Loucy (cell line): ENCODE measurements around the gene FFAR1.

ENCODE experiments used
- EZH2phosphoT487 ChIP-seq: fragments of 200-600 bp; IDR thresholded peaks from 2 replicates; pipeline ENCODE4 v1.6.1; 2018; ENCODE audit warnings: antibody characterized with exemption, mild to moderate bottlenecking, moderate library complexity, borderline replicate concordance
- TF ChIP-seq, protein P1 (sequence below): fragments of 200-600 bp; sonication (generic); conservative IDR thresholded peaks from 2 replicates; pipeline ENCODE4 v1.5.1; 2014; ENCODE audit warnings: mild to moderate bottlenecking, antibody characterized with exemption, low read length

DNA sequence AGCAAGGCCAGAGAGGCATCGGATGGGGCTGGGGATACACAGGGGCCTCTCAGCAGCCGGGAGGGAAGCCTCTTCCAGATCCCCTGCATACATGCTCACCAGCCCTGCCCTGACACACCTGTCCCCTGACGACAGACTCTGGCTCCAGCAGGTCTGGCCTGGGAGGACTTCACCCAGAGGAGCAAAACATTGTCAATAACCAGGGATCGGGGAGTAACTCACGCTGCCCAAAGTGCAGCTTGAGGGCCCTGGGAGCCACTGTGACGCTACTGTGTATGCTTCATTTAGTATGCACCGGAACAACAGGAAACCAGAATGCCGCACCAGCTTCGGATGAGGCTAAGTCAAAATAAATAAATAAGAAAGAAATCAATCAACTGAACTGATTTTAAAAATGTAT lies 31.1 kb upstream of the FFAR1 start:
- TF ChIP-seq, protein P1, sequence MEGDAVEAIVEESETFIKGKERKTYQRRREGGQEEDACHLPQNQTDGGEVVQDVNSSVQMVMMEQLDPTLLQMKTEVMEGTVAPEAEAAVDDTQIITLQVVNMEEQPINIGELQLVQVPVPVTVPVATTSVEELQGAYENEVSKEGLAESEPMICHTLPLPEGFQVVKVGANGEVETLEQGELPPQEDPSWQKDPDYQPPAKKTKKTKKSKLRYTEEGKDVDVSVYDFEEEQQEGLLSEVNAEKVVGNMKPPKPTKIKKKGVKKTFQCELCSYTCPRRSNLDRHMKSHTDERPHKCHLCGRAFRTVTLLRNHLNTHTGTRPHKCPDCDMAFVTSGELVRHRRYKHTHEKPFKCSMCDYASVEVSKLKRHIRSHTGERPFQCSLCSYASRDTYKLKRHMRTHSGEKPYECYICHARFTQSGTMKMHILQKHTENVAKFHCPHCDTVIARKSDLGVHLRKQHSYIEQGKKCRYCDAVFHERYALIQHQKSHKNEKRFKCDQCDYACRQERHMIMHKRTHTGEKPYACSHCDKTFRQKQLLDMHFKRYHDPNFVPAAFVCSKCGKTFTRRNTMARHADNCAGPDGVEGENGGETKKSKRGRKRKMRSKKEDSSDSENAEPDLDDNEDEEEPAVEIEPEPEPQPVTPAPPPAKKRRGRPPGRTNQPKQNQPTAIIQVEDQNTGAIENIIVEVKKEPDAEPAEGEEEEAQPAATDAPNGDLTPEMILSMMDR = no peak
- TF ChIP-seq EZH2phosphoT487 = no peak
